GM12878 (cell line): Measurements from ENCODE around the gene PCSK5. TPM values are rescaled to one million over a fixed set of nuclear protein-coding genes. Genes with fewer than 3 reads are reported as not detected.

Experiments used
- ATAC-seq: fragments of 200-7000 bp; cut with Tn5 transposase; 3 replicates; pipeline ENCODE4 v1.9.1; 2020; ENCODE audit warnings: mild to moderate bottlenecking, moderate library complexity
- BruUV-seq: library from RNA; stranded (reverse); fragments of 400-500 nt; replicated peaks from 2 replicates; lab custom pipeline; 2021; lab: Mats Ljungman, UMichigan
- CTCF ChIA-PET: fragments of 300-600 bp; sonication (Branson Sonifier 250); formaldehyde crosslinking; extraction: SDS; loops from one replicate; lab custom pipeline; 2021; ENCODE audit warnings: inconsistent platforms; lab: Yijun Ruan, JAX
- POLR2A ChIA-PET: fragments of 350-600 bp; formaldehyde crosslinking; extraction: SDS; loops from one replicate; lab custom pipeline; 2021; ENCODE audit warnings: inconsistent platforms; lab: Charles Lee
- RAD21 ChIA-PET: fragments of 300-600 bp; sonication (Branson Sonifier 250); formaldehyde crosslinking; loops from one replicate; lab custom pipeline; 2023; ENCODE audit warnings: antibody characterized with exemption; ENCODE audit not compliant: unreplicated experiment; lab: Charles Lee
- SMC1A ChIA-PET: fragments of 300-600 bp; sonication (Branson Sonifier 250); formaldehyde crosslinking; loops from one replicate; lab custom pipeline; 2023; ENCODE audit not compliant: unreplicated experiment, uncharacterized antibody; lab: Charles Lee
- DNase-seq: peaks from one replicate; pipeline ENCODE4 v3.0.0-alpha.2; 2011; ENCODE audit warnings: low read depth, low spot score
- FAIRE-seq: peaks from 3 replicates; lab custom pipeline; 2011; peaks lifted over from hg19 to GRCh38; lab: Jason Lieb, UNC
- H2AFZ ChIP-seq: 2 replicates; pipeline ENCODE4 v1.6.0; 2011; ENCODE audit warnings: low read depth, low read length, control low read depth; ENCODE audit not compliant: control insufficient read depth
- H3K27ac ChIP-seq: 2 replicates; pipeline ENCODE4 v1.5.1; 2011; ENCODE audit warnings: control low read depth; ENCODE audit not compliant: control insufficient read depth, insufficient read depth
- H3K27me3 ChIP-seq, 2 experiments: replicated peaks in 1 of 2; 2 replicates each; pipeline versions ENCODE4 v1.6.0 to v1.6.1; 2011; ENCODE audit warnings: low read length in 1 of 2; ENCODE audit not compliant: control insufficient read depth in 2 of 2, insufficient read depth in 2 of 2
- H3K36me3 ChIP-seq, 2 experiments: 2 replicates each; pipeline ENCODE4 v1.5.1; 2011; ENCODE audit warnings: low read length in 1 of 2; ENCODE audit not compliant: control insufficient read depth in 2 of 2, insufficient read depth in 2 of 2
- H3K4me1 ChIP-seq: 2 replicates; pipeline ENCODE4 v1.6.1; 2011; ENCODE audit warnings: mild to moderate bottlenecking, low read length, moderate library complexity, mixed read lengths; ENCODE audit not compliant: control insufficient read depth, insufficient read depth
- H3K4me2 ChIP-seq: 2 replicates; pipeline ENCODE4 v1.6.0; 2011; ENCODE audit warnings: control low read depth; ENCODE audit not compliant: control insufficient read depth, insufficient read depth
- H3K4me3 ChIP-seq: fragments of 200-600 bp; sonication (generic); 2 replicates; pipeline ENCODE4 v1.5.1; 2016
- H3K79me2 ChIP-seq: 2 replicates; pipeline ENCODE4 v1.6.0; 2011; ENCODE audit warnings: low read length; ENCODE audit not compliant: control insufficient read depth, insufficient read depth
- H3K9ac ChIP-seq: 2 replicates; pipeline ENCODE4 v1.8.0; 2011; ENCODE audit warnings: low read length, control low read depth, mixed read lengths; ENCODE audit not compliant: control insufficient read depth, insufficient read depth
- H3K9me3 ChIP-seq: replicated peaks from 3 replicates; pipeline ENCODE4 v1.5.1; 2011; ENCODE audit warnings: mild to moderate bottlenecking, low read length; ENCODE audit not compliant: control insufficient read depth, insufficient read depth
- H4K20me1 ChIP-seq: 2 replicates; pipeline ENCODE4 v1.6.0; 2011; ENCODE audit not compliant: control insufficient read depth, insufficient read depth
- ETV6 ChIP-seq, 2 experiments: fragments of 450-650 bp in 1 of 2; IDR thresholded peaks in 1 of 2; conservative IDR thresholded peaks in 1 of 2; 2 replicates each; pipeline ENCODE4 v1.6.1; 2014; ENCODE audit warnings: antibody characterized with exemption in 1 of 2, borderline replicate concordance in 1 of 2, low read depth in 1 of 2, mild to moderate bottlenecking in 1 of 2, moderate library complexity in 1 of 2
- POLR2A ChIP-seq: IDR thresholded peaks from 2 replicates; pipeline ENCODE4 v1.6.1; 2011; ENCODE audit warnings: low read depth, mild to moderate bottlenecking, low read length
- RAD51 ChIP-seq: fragments of 450-650 bp; IDR thresholded peaks from 2 replicates; pipeline ENCODE4 v1.6.1; 2016; ENCODE audit warnings: moderate library complexity, mild to moderate bottlenecking, inconsistent platforms
- RFX5 ChIP-seq: IDR thresholded peaks from 2 replicates; pipeline ENCODE4 v1.6.1; 2011; ENCODE audit warnings: low read depth, low read length, improper control_type of control experiment
- STAT1 ChIP-seq: fragments of 450-650 bp; conservative IDR thresholded peaks from 2 replicates; pipeline ENCODE4 v1.6.1; 2014; ENCODE audit warnings: antibody characterized with exemption, mild to moderate bottlenecking
- ZNF24 ChIP-seq: fragments of 450-650 bp; IDR thresholded peaks from 2 replicates; pipeline ENCODE4 v1.6.1; 2017; ENCODE audit warnings: antibody characterized with exemption, mild to moderate bottlenecking
- WGBS: methylation state at CpG from one replicate; pipeline ENCODE4 v1.1.6; 2016; ENCODE audit warnings: low lambda C conversion rate; ENCODE audit not compliant: insufficient replicate concordance, insufficient coverage; ENCODE audit errors: missing lambda C conversion rate; 5-methylcytosine and 5-hydroxymethylcytosine counted together
- in situ Hi-C: fragments of 300-500 bp; cut with MboI; formaldehyde crosslinking; loops from 9 replicates; pipeline ENCODE4 v1.14.3; 2018; ENCODE audit warnings: mixed read lengths
- intact Hi-C: fragments of 100-400 bp; cut with micrococcal nuclease; formaldehyde crosslinking; loops from one replicate; pipeline ENCODE4 v1.14.2; 2022; ENCODE audit not compliant: unreplicated experiment
- polyA plus RNA-seq, 11 experiments: library from polyadenylated mRNA; depleted of rRNA in 4 of 11; unstranded in 6 of 11; stranded (reverse) in 5 of 11; fragments of >200 nt; fragmentation: Nextera tagmentation in 4 of 11; fragmentation: Illumina TruSeq in 1 of 11; extraction: Ambion mirVana in 4 of 11; extraction: Trizol in 1 of 11; gene quantifications; 1 replicate in 1 of 11; 2 replicates in 10 of 11; pipeline versions ENCODE4 v1.2.1 to v1.2.3, GENCODE V29; 2011 to 2016; ENCODE audit warnings: inconsistent platforms in 2 of 11, missing spikeins in 2 of 11, low read depth in 1 of 11
- total RNA-seq, 4 experiments: library from RNA; depleted of rRNA in 3 of 4; stranded (reverse); fragments of >200 nt in 3 of 4; fragmentation: Illumina TruSeq in 1 of 4; extraction: Trizol in 1 of 4; gene quantifications; 2 replicates each; pipeline versions ENCODE4 v1.2.1 to v1.2.3, GENCODE V29; 2013 to 2021
- TF ChIP-seq, protein P1 (sequence below): fragments of 450-650 bp; IDR thresholded peaks from 2 replicates; pipeline ENCODE4 v1.6.1; 2017; ENCODE audit warnings: mild to moderate bottlenecking, moderate library complexity
- TF ChIP-seq, protein P2 (sequence below), 3 experiments: IDR thresholded peaks in 2 of 3; conservative IDR thresholded peaks in 1 of 3; 2 replicates each; pipeline ENCODE4 v1.5.1; 2011; ENCODE audit warnings: low read depth in 3 of 3, low read length in 3 of 3, mild to moderate bottlenecking in 3 of 3, control low read depth in 2 of 3, moderate library complexity in 2 of 3, inconsistent platforms in 1 of 3, mixed read lengths in 1 of 3; ENCODE audit not compliant: control insufficient read depth in 2 of 3, insufficient read depth in 1 of 3; ENCODE audit errors: extremely low read depth in 1 of 3
- TF ChIP-seq, protein P3 (sequence below): fragments of 450-650 bp; IDR thresholded peaks from 2 replicates; pipeline ENCODE4 v1.6.1; 2017; ENCODE audit warnings: low read depth, mild to moderate bottlenecking, moderate library complexity
- TF ChIP-seq, protein P4 (sequence below): IDR thresholded peaks from 2 replicates; pipeline ENCODE4 v1.6.1; 2012; ENCODE audit warnings: low read depth, low read length, improper control_type of control experiment
- TF ChIP-seq, protein P5 (sequence below): fragments of 450-650 bp; IDR thresholded peaks from 2 replicates; pipeline ENCODE4 v1.6.1; 2018; ENCODE audit warnings: mild to moderate bottlenecking, low read depth, moderate library complexity; ENCODE audit not compliant: partially characterized antibody

Gene PCSK5
- total and polyA plus RNA-seq, 10 of the 15 experiments (the other 5 are each of a cell fraction or from before 2014, with no cell fraction given) = 0.01 to 0.13 (median 0.04) TPM; not detected in 3

DNA sequence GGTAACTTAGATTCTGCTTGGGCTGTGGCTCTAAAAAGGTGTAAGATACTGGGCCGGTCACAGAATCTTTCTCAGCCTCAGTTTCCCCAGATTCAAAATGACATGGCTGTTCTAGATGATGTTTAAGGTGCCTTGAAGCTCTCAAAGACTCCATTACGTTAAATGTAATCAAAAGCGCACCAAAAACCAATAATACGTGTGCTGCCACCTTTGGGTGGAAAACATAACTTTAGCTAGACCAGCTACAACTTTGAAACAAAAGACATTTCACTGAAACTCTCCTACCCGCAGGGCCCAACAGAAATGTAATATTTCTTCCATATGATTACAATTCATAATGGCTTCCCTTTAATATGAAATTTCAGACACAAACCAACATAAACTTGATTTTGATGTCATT, 35.0 kb upstream of the PCSK5 start:
- Histone ChIP-seq H4K20me1 (no peaks in the 10 kb centered on the region), H3K4me1 (no peaks in the 10 kb centered on the region), H3K4me2 (no peak overlapping the region), H3K36me3 (no peaks in the 10 kb centered on the region), H3K4me3 (no peak overlapping the region), H3K9ac (no peak overlapping the region), H3K9me3 (no peaks in the 10 kb centered on the region), H3K27ac (no peak overlapping the region), H2AFZ (no peak overlapping the region), H3K27me3 (no peaks in the 10 kb centered on the region), H3K79me2 (no peaks in the 10 kb centered on the region)
- in situ Hi-C loops = loop anchor here (5.0 kb wide), 1 partner anchor 593 kb away; no protein-coding TSS in a partner anchor
- POLR2A ChIA-PET = no interaction called here
- intact Hi-C loops = no loop called here
- RAD21 ChIA-PET = interaction anchor here (0.6 to 1.1 kb wide), 6 partner anchors 11 to 660 kb away, joined by 3 to 6 read pairs (median 4); no protein-coding TSS in a partner anchor
- WGBS = 7% methylated on average over 5 of the region's 5 CpGs
- BruUV-seq = no TSS peak
- SMC1A ChIA-PET = interaction anchor here (1.0 to 1.7 kb wide), 2 partner anchors 11 to 590 kb away, joined by 4 to 6 read pairs; no protein-coding TSS in a partner anchor
- DNase-seq = no peak
- FAIRE-seq = no peak
- ATAC-seq = peak; percentile 63
- CTCF ChIA-PET = interaction anchor here (0.5 to 1.6 kb wide), 12 partner anchors 10 to 1326 kb away, joined by 3 to 15 read pairs (median 4); no protein-coding TSS in a partner anchor
- no peak for TF ChIP-seq ZNF24
- no peak for TF ChIP-seq STAT1
- TF ChIP-seq, protein P1, sequence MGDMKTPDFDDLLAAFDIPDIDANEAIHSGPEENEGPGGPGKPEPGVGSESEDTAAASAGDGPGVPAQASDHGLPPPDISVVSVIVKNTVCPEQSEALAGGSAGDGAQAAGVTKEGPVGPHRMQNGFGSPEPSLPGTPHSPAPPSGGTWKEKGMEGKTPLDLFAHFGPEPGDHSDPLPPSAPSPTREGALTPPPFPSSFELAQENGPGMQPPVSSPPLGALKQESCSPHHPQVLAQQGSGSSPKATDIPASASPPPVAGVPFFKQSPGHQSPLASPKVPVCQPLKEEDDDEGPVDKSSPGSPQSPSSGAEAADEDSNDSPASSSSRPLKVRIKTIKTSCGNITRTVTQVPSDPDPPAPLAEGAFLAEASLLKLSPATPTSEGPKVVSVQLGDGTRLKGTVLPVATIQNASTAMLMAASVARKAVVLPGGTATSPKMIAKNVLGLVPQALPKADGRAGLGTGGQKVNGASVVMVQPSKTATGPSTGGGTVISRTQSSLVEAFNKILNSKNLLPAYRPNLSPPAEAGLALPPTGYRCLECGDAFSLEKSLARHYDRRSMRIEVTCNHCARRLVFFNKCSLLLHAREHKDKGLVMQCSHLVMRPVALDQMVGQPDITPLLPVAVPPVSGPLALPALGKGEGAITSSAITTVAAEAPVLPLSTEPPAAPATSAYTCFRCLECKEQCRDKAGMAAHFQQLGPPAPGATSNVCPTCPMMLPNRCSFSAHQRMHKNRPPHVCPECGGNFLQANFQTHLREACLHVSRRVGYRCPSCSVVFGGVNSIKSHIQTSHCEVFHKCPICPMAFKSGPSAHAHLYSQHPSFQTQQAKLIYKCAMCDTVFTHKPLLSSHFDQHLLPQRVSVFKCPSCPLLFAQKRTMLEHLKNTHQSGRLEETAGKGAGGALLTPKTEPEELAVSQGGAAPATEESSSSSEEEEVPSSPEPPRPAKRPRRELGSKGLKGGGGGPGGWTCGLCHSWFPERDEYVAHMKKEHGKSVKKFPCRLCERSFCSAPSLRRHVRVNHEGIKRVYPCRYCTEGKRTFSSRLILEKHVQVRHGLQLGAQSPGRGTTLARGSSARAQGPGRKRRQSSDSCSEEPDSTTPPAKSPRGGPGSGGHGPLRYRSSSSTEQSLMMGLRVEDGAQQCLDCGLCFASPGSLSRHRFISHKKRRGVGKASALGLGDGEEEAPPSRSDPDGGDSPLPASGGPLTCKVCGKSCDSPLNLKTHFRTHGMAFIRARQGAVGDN = no peak
- no peak for TF ChIP-seq RFX5
- no peak for TF ChIP-seq POLR2A
- TF ChIP-seq, protein P2, sequence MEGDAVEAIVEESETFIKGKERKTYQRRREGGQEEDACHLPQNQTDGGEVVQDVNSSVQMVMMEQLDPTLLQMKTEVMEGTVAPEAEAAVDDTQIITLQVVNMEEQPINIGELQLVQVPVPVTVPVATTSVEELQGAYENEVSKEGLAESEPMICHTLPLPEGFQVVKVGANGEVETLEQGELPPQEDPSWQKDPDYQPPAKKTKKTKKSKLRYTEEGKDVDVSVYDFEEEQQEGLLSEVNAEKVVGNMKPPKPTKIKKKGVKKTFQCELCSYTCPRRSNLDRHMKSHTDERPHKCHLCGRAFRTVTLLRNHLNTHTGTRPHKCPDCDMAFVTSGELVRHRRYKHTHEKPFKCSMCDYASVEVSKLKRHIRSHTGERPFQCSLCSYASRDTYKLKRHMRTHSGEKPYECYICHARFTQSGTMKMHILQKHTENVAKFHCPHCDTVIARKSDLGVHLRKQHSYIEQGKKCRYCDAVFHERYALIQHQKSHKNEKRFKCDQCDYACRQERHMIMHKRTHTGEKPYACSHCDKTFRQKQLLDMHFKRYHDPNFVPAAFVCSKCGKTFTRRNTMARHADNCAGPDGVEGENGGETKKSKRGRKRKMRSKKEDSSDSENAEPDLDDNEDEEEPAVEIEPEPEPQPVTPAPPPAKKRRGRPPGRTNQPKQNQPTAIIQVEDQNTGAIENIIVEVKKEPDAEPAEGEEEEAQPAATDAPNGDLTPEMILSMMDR (IDR thresholded peaks at IDR 0.05 in 2 of 3, conservative IDR thresholded peaks at IDR 0.05 in 1 of 3; ENCODE audit: control insufficient read depth in 2 of 3, extremely low read depth in 1 of 3, insufficient read depth in 1 of 3, low read depth in 3 of 3, low read length in 3 of 3) = peak; percentile 15 to 50 (median 16); a peak in 3 of 6 replicates
- TF ChIP-seq, protein P3, sequence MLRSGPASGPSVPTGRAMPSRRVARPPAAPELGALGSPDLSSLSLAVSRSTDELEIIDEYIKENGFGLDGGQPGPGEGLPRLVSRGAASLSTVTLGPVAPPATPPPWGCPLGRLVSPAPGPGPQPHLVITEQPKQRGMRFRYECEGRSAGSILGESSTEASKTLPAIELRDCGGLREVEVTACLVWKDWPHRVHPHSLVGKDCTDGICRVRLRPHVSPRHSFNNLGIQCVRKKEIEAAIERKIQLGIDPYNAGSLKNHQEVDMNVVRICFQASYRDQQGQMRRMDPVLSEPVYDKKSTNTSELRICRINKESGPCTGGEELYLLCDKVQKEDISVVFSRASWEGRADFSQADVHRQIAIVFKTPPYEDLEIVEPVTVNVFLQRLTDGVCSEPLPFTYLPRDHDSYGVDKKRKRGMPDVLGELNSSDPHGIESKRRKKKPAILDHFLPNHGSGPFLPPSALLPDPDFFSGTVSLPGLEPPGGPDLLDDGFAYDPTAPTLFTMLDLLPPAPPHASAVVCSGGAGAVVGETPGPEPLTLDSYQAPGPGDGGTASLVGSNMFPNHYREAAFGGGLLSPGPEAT = no peak
- TF ChIP-seq, protein P4, sequence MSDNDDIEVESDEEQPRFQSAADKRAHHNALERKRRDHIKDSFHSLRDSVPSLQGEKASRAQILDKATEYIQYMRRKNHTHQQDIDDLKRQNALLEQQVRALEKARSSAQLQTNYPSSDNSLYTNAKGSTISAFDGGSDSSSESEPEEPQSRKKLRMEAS = no peak
- TF ChIP-seq, protein P5, sequence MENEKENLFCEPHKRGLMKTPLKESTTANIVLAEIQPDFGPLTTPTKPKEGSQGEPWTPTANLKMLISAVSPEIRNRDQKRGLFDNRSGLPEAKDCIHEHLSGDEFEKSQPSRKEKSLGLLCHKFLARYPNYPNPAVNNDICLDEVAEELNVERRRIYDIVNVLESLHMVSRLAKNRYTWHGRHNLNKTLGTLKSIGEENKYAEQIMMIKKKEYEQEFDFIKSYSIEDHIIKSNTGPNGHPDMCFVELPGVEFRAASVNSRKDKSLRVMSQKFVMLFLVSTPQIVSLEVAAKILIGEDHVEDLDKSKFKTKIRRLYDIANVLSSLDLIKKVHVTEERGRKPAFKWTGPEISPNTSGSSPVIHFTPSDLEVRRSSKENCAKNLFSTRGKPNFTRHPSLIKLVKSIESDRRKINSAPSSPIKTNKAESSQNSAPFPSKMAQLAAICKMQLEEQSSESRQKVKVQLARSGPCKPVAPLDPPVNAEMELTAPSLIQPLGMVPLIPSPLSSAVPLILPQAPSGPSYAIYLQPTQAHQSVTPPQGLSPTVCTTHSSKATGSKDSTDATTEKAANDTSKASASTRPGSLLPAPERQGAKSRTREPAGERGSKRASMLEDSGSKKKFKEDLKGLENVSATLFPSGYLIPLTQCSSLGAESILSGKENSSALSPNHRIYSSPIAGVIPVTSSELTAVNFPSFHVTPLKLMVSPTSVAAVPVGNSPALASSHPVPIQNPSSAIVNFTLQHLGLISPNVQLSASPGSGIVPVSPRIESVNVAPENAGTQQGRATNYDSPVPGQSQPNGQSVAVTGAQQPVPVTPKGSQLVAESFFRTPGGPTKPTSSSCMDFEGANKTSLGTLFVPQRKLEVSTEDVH = no peak
- no peak for TF ChIP-seq RAD51
- TF ChIP-seq ETV6 (conservative IDR thresholded peaks at IDR 0.05 in 1 of 2, IDR thresholded peaks at IDR 0.05 in 1 of 2; ENCODE audit: borderline replicate concordance in 1 of 2, low read depth in 1 of 2) = no peak
